H9 (cell line): ENCODE measurements around the gene GAGE10. TPM values are rescaled to one million over a fixed set of nuclear protein-coding genes. Genes with fewer than 3 reads are reported as not detected.

Source experiments
- DNase-seq: peaks from one replicate; pipeline ENCODE4 v3.0.0-alpha.2; 2017
- H2AFZ ChIP-seq: one replicate; pipeline ENCODE4 v1.6.1; 2013; ENCODE audit warnings: mild to moderate bottlenecking, low read length, control low read depth, moderate library complexity
- H2AK5ac ChIP-seq: 2 replicates; pipeline ENCODE4 v1.6.1; 2013; ENCODE audit warnings: low read length, control low read depth, mixed read lengths; ENCODE audit not compliant: insufficient read length
- H2BK120ac ChIP-seq: one replicate; pipeline ENCODE4 v1.6.1; 2013; ENCODE audit warnings: low read depth, mild to moderate bottlenecking, low read length, control low read depth, inconsistent platforms; ENCODE audit not compliant: poor library complexity, severe bottlenecking
- H2BK12ac ChIP-seq: 2 replicates; pipeline ENCODE4 v1.6.1; 2013; ENCODE audit warnings: low read length, control low read depth, mixed read lengths, low read depth; ENCODE audit not compliant: insufficient read length
- H2BK15ac ChIP-seq: 2 replicates; pipeline ENCODE4 v1.6.1; 2013; ENCODE audit warnings: low read depth, low read length, control low read depth
- H2BK20ac ChIP-seq: one replicate; pipeline ENCODE4 v1.6.1; 2013; ENCODE audit warnings: low read depth, mild to moderate bottlenecking, low read length, control low read depth, inconsistent platforms; ENCODE audit not compliant: poor library complexity, severe bottlenecking
- H2BK5ac ChIP-seq: 2 replicates; pipeline ENCODE4 v1.6.1; 2013; ENCODE audit warnings: low read length, control low read depth, mixed read lengths; ENCODE audit not compliant: insufficient read length
- H3K14ac ChIP-seq: 2 replicates; pipeline ENCODE4 v1.6.1; 2013; ENCODE audit warnings: low read length, control low read depth; ENCODE audit not compliant: insufficient read depth
- H3K18ac ChIP-seq: 2 replicates; pipeline ENCODE4 v1.6.1; 2013; ENCODE audit warnings: low read depth, mild to moderate bottlenecking, mixed read lengths, low read length, control low read depth; ENCODE audit not compliant: insufficient read length
- H3K23ac ChIP-seq: 2 replicates; pipeline ENCODE4 v1.6.1; 2013; ENCODE audit warnings: low read length, control low read depth, mixed read lengths, low read depth; ENCODE audit not compliant: insufficient read length
- H3K23me2 ChIP-seq: 2 replicates; pipeline ENCODE4 v1.6.1; 2013; ENCODE audit warnings: low read depth, mild to moderate bottlenecking, mixed read lengths, low read length, control low read depth; ENCODE audit not compliant: insufficient read length, poor library complexity, severe bottlenecking
- H3K27ac ChIP-seq: 2 replicates; pipeline ENCODE4 v1.5.1; 2013; ENCODE audit warnings: low read length, control low read depth, mixed read lengths, low read depth; ENCODE audit not compliant: insufficient read length
- H3K27me3 ChIP-seq: 2 replicates; pipeline ENCODE4 v1.6.1; 2013; ENCODE audit warnings: low read length, control low read depth, inconsistent platforms; ENCODE audit not compliant: insufficient read depth
- H3K4ac ChIP-seq: 2 replicates; pipeline ENCODE4 v1.6.1; 2013; ENCODE audit warnings: low read depth, mild to moderate bottlenecking, control low read depth, inconsistent platforms, low read length, moderate library complexity
- H3K4me1 ChIP-seq: 2 replicates; pipeline ENCODE4 v1.6.1; 2013; ENCODE audit warnings: low read length, control low read depth, inconsistent platforms; ENCODE audit not compliant: insufficient read depth
- H3K4me2 ChIP-seq: 2 replicates; pipeline ENCODE4 v1.6.1; 2013; ENCODE audit warnings: low read length, control low read depth, mixed read lengths; ENCODE audit not compliant: insufficient read length, insufficient read depth
- H3K56ac ChIP-seq: 2 replicates; pipeline ENCODE4 v1.6.1; 2013; ENCODE audit warnings: low read depth, mild to moderate bottlenecking, mixed read lengths, low read length, control low read depth; ENCODE audit not compliant: insufficient read length
- H3K79me1 ChIP-seq: 2 replicates; pipeline ENCODE4 v1.6.1; 2013; ENCODE audit warnings: low read depth, mild to moderate bottlenecking, moderate library complexity, low read length, control low read depth, inconsistent platforms; ENCODE audit not compliant: insufficient read depth, poor library complexity, severe bottlenecking
- H3K79me2 ChIP-seq: 2 replicates; pipeline ENCODE4 v1.6.1; 2013; ENCODE audit warnings: low read length, control low read depth, inconsistent platforms; ENCODE audit not compliant: insufficient read depth
- H3K9ac ChIP-seq: 2 replicates; pipeline ENCODE4 v1.6.1; 2013; ENCODE audit warnings: low read length, control low read depth, mixed read lengths; ENCODE audit not compliant: insufficient read length; ENCODE audit errors: extremely low read depth
- H3K9me3 ChIP-seq: one replicate; pipeline ENCODE4 v1.6.1; 2013; ENCODE audit warnings: low read depth, low read length, inconsistent platforms; ENCODE audit not compliant: control insufficient read depth
- H3T11ph ChIP-seq: one replicate; pipeline ENCODE4 v1.6.1; 2013; ENCODE audit warnings: mild to moderate bottlenecking, low read length, control low read depth, inconsistent platforms
- H4K20me1 ChIP-seq: one replicate; pipeline ENCODE4 v1.6.1; 2013; ENCODE audit not compliant: control insufficient read depth, insufficient read length, insufficient read depth
- H4K5ac ChIP-seq: 2 replicates; pipeline ENCODE4 v1.6.1; 2013; ENCODE audit warnings: low read depth, mild to moderate bottlenecking, mixed read lengths, low read length, control low read depth; ENCODE audit not compliant: insufficient read length
- H4K8ac ChIP-seq: replicated peaks from 2 replicates; pipeline ENCODE4 v1.6.1; 2013; ENCODE audit warnings: low read length, control low read depth, mixed read lengths, low read depth; ENCODE audit not compliant: insufficient read length
- H4K91ac ChIP-seq: 2 replicates; pipeline ENCODE4 v1.6.1; 2013; ENCODE audit warnings: low read depth, mild to moderate bottlenecking, moderate library complexity, mixed read lengths, low read length, control low read depth; ENCODE audit not compliant: insufficient read length
- H3K27ac Mint-ChIP-seq, 3 experiments: 2 replicates in 2 of 3; 3 replicates in 1 of 3; pipeline ENCODE4 v1.8.0; 2020 to 2021; ENCODE audit warnings: mixed read lengths in 3 of 3, mild to moderate bottlenecking in 1 of 3, moderate library complexity in 1 of 3
- H3K27me3 Mint-ChIP-seq: 2 replicates; pipeline ENCODE4 v1.8.0; 2021; ENCODE audit warnings: low read depth, mild to moderate bottlenecking, moderate library complexity, mixed read lengths
- H3K36me3 Mint-ChIP-seq, 3 experiments: 2 replicates in 2 of 3; 3 replicates in 1 of 3; pipeline ENCODE4 v1.8.0; 2020 to 2021; ENCODE audit warnings: low read depth in 3 of 3, mixed read lengths in 3 of 3; ENCODE audit not compliant: insufficient read depth in 1 of 3
- H3K4me1 Mint-ChIP-seq, 2 experiments: 2 replicates each; pipeline ENCODE4 v1.8.0; 2020; ENCODE audit warnings: mixed read lengths in 2 of 2
- H3K4me3 Mint-ChIP-seq, 2 experiments: 2 replicates in 1 of 2; 3 replicates in 1 of 2; pipeline ENCODE4 v1.8.0; 2020 to 2021; ENCODE audit warnings: mild to moderate bottlenecking in 2 of 2, mixed read lengths in 2 of 2, moderate library complexity in 1 of 2
- H3K9me3 Mint-ChIP-seq, 2 experiments: 2 replicates in 1 of 2; 3 replicates in 1 of 2; pipeline ENCODE4 v1.8.0; 2020; ENCODE audit warnings: mild to moderate bottlenecking in 2 of 2, mixed read lengths in 2 of 2, moderate library complexity in 1 of 2
- CTCF ChIP-seq: fragments of 200-600 bp; sonication (generic); conservative IDR thresholded peaks from 3 replicates; pipeline ENCODE4 v1.8.0; 2021; ENCODE audit warnings: antibody characterized with exemption, mild to moderate bottlenecking
- WGBS: extraction: QIAGEN DNeasy Blood & Tissue Kit; methylation state at CpG from one replicate; pipeline ENCODE4 v1.1.7; 2013; ENCODE audit warnings: missing lambda C conversion rate, low lambda C conversion rate, mixed read lengths; ENCODE audit not compliant: insufficient read length; ENCODE audit errors: extremely low coverage; 5-methylcytosine and 5-hydroxymethylcytosine counted together
- long read RNA-seq: library from polyadenylated mRNA; unstranded; transcript quantifications from one replicate; pipeline ENCODE4 v2.0.0, GENCODE V29; 2020
- total RNA-seq: library from RNA; stranded (reverse); gene quantifications from 2 replicates; pipeline ENCODE4 v1.2.1, GENCODE V29; 2021

The GAGE10 gene, protein sequence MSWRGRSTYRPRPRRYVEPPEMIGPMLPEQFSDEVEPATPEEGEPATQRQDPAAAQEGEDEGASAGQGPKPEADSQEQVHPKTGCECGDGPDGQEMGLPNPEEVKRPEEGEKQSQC
- total RNA-seq = not detected in 2 replicates
- long read RNA-seq = 0 reads

- no peak within 1 kb of the TSS for H3K4me3 Mint-ChIP-seq
- H3K27me3 Mint-ChIP-seq = peaks cover 2% of the 10 kb centered on the region; the same call in 1 of the 2 replicates
- H3K79me2 ChIP-seq = no peaks in the 10 kb centered on the region
- no peak within 1 kb of the TSS for H3K56ac ChIP-seq
- no peak within 1 kb of the TSS for H4K8ac ChIP-seq
- no peak within 1 kb of the TSS for H3K4ac ChIP-seq
- no peak within 1 kb of the TSS for H3K18ac ChIP-seq
- no peak within 1 kb of the TSS for H3K9ac ChIP-seq
- H3K79me1 ChIP-seq = no peaks in the 10 kb centered on the region
- no peak within 1 kb of the TSS for H3K4me2 ChIP-seq
- no peaks in the 10 kb centered on the region for H3K4me1 ChIP-seq
- no CpG with 5 or more reads among the region's 15 CpGs for WGBS
- no peak within 1 kb of the TSS for H2BK15ac ChIP-seq
- H2BK20ac ChIP-seq = no peak within 1 kb of the TSS
- no peak within 1 kb of the TSS for H2AK5ac ChIP-seq
- H2AFZ ChIP-seq = no peak within 1 kb of the TSS
- H4K5ac ChIP-seq = no peak within 1 kb of the TSS
- no peak within 1 kb of the TSS; a peak in 2 of 7 replicates for H3K27ac Mint-ChIP-seq
- H4K91ac ChIP-seq = no peak within 1 kb of the TSS
- peaks cover 5 to 11% (median 6%) of the 10 kb centered on the region in 3 experiments; a peak in 3 of 7 replicates for H3K36me3 Mint-ChIP-seq
- H3K23me2 ChIP-seq = no peaks in the 10 kb centered on the region
- peaks cover 10 to 13% of the 10 kb centered on the region in 2 experiments for H3K4me1 Mint-ChIP-seq
- H3T11ph ChIP-seq = no peak within 1 kb of the TSS
- no peak within 1 kb of the TSS for H2BK5ac ChIP-seq
- no peaks in the 10 kb centered on the region for H4K20me1 ChIP-seq
- H3K9me3 Mint-ChIP-seq = peaks cover 65 to 71% of the 10 kb centered on the region in 2 experiments
- no peak within 1 kb of the TSS for H3K14ac ChIP-seq
- no peaks in the 10 kb centered on the region for H3K27me3 ChIP-seq
- H3K27ac ChIP-seq = no peak within 1 kb of the TSS
- no peak within 1 kb of the TSS for H2BK120ac ChIP-seq
- no peak for DNase-seq
- no peak for TF ChIP-seq CTCF
- no peak within 1 kb of the TSS for H2BK12ac ChIP-seq
- H3K23ac ChIP-seq = no peak within 1 kb of the TSS
- peaks cover 38% of the 10 kb centered on the region for H3K9me3 ChIP-seq
Measured at GRCh38 chrX:49303346-49303745, at the start of gene GAGE10. GAGE10 (plus strand) TSS chrX:49303646; CDS start chrX:49304860, 1,214 bp downstream.
